ENCODE results near the gene SLC9A9.

- TF ChIP-seq MLLT1 (IDR thresholded peaks at IDR 0.05) (no peak), LARP7 (IDR thresholded peaks at IDR 0.05) (no peak), SIN3A (IDR thresholded peaks at IDR 0.05; ENCODE audit: low read depth, low read length) (no peak), CTCF (IDR thresholded peaks at IDR 0.05 in 2 of 3, conservative IDR thresholded peaks at IDR 0.05 in 1 of 3; ENCODE audit: control insufficient read depth in 2 of 3, extremely low read depth in 1 of 3, insufficient read depth in 1 of 3, low read depth in 3 of 3, low read length in 3 of 3) (no peak), ESRRA (IDR thresholded peaks at IDR 0.05; ENCODE audit: low read length) (no peak), ZNF274 (IDR thresholded peaks at IDR 0.05; ENCODE audit: insufficient read depth, insufficient read length) (no peak), TARDBP (IDR thresholded peaks at IDR 0.05; ENCODE audit: borderline replicate concordance) (no peak), SUZ12 (IDR thresholded peaks at IDR 0.05; ENCODE audit: unreplicated experiment) (no peak), POLR2AphosphoS5 (IDR thresholded peaks at IDR 0.05; ENCODE audit: low read length) (no peak), EP300 (IDR thresholded peaks at IDR 0.05; ENCODE audit: borderline replicate concordance in 1 of 2, control insufficient read depth in 1 of 2, low read depth in 2 of 2, low read length in 2 of 2) (no peak), MAX (IDR thresholded peaks at IDR 0.05; ENCODE audit: low read depth, low read length) (no peak), POLR2A (IDR thresholded peaks at IDR 0.05; ENCODE audit: low read depth, low read length) (no peak)
Observed at GRCh38 chr3:143402602-143403001, 445.7 kb downstream of the SLC9A9 start.
